OCI-LY3 (cell line): ENCODE data around the gene HHATL.

ENCODE experiments used
- EZH2phosphoT487 ChIP-seq: fragments of 200-600 bp; shearing (Covaris generic); IDR thresholded peaks from 2 replicates; pipeline ENCODE4 v1.6.1; 2018; ENCODE audit warnings: antibody characterized with exemption, mixed run types, low read depth
- TF ChIP-seq, protein P1 (sequence below): fragments of 200-600, 300-600 bp; sonication (generic); IDR thresholded peaks from 2 replicates; pipeline ENCODE4 v1.5.1; 2014; ENCODE audit warnings: antibody characterized with exemption, low read length, low read depth

DNA sequence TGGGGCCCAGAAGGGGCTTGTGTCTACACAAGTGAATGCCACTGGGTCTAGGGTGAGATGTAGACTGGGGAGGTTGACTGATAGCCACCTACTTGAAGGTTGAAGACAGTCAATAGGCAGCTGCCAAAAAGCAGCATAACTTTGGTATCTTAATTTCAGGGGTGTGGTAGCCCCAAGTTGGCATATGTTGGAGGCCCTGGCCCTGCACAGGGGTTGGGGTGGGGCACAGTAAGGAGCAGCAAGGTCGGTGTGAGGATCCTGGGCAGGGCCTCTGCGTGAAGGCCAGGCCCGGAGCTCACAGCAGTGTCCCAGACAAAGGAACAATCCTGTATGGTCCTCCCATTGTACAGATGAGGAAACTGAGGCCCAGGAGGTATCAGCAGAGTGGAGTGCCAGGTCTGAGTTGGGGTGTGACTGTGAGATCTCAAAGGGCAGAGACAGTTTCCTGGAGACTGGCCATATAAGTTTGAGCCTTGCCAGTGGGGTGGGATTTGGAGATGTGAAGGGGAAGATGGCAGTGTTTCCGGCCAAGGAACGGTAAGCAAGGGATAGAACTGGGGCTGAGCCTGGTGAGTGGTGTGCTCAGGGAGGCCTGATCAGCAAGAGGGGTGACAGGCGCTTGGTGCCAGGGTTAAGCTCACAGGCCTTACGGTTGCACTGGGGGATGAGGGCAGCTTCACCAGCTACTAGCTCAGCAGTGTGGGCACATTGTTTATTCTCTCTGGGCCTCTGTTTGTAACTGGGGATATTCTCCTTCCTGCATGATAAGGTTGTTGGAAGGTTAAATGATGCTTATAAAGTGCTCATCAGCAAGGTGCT lies 15.6 kb downstream of the HHATL start:
- TF ChIP-seq, protein P1, sequence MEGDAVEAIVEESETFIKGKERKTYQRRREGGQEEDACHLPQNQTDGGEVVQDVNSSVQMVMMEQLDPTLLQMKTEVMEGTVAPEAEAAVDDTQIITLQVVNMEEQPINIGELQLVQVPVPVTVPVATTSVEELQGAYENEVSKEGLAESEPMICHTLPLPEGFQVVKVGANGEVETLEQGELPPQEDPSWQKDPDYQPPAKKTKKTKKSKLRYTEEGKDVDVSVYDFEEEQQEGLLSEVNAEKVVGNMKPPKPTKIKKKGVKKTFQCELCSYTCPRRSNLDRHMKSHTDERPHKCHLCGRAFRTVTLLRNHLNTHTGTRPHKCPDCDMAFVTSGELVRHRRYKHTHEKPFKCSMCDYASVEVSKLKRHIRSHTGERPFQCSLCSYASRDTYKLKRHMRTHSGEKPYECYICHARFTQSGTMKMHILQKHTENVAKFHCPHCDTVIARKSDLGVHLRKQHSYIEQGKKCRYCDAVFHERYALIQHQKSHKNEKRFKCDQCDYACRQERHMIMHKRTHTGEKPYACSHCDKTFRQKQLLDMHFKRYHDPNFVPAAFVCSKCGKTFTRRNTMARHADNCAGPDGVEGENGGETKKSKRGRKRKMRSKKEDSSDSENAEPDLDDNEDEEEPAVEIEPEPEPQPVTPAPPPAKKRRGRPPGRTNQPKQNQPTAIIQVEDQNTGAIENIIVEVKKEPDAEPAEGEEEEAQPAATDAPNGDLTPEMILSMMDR = no peak
- no peak for TF ChIP-seq EZH2phosphoT487
